HG03097 (cell line): ENCODE data around the gene CACNA1A.
A peak's percentile ranks its signal among the peaks of the same experiment; 100 is the strongest.
"Not testable (repeated sequence)": the region's sequence is repeated elsewhere in the genome, so short reads cannot be mapped to it uniquely, and the experiment has no call there.

Source experiments
- ATAC-seq: cut with Tn5 transposase; IDR thresholded peaks from one replicate; pipeline ENCODE4 v1.9.1; 2021; ENCODE audit not compliant: unreplicated experiment, low FRiP score

CACNA1A gene

GRCh38 chr19:13284929-13285928 is 221.1 kb downstream of the CACNA1A start:
- no peak for ATAC-seq

DNA sequence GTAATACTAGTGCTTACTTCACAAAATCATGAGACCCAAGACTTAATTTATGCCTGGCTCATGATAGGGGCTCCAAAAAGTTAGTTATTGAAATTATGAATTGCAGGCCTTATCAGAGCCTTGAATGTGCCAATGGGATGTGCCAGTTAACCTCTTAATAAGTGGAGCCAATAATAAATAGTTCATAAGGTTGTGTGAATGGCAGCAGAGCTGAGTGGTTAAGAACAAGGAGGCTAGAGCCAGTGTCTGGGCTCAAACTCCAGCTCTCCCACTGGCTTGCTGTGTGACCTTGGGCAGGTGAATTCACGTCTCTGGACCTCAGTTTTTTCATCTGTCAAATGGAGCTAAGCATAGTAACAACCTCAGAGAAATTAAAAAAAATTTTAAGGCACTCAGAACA is 222.4 kb downstream of the CACNA1A start:
- ATAC-seq: no peak

DNA sequence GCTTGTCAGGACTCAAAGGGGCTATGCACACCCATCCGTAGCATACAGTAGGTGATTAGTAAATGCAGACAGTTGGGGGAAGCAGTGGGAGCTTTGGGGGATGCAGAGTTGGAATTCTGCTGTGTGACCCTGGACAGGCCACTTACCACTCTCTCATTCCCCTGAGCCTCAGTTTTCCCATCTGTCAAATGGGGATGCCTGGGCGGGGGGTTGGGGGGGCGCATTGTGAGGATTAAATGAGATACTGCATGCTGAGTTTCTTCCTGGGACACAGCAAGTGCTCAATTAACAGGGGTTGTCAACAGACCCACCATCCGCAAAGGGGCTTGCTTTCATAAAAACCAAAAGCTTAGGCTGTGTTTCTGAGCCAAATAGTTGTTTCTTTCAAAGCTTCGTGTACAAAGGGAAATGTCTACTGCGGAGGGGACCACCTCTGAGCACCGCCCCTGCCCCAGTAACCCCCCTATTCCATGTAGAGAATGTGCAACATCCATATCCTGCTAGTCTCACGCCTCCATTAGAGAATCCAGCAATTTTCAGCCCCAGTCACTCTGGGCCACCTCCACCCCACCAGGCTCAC is 223.7 kb downstream of the CACNA1A start:
- ATAC-seq: no peak

GRCh38 chr19:13281567-13282291 is 224.6 kb downstream of the CACNA1A start:
- ATAC-seq: no peak

DNA sequence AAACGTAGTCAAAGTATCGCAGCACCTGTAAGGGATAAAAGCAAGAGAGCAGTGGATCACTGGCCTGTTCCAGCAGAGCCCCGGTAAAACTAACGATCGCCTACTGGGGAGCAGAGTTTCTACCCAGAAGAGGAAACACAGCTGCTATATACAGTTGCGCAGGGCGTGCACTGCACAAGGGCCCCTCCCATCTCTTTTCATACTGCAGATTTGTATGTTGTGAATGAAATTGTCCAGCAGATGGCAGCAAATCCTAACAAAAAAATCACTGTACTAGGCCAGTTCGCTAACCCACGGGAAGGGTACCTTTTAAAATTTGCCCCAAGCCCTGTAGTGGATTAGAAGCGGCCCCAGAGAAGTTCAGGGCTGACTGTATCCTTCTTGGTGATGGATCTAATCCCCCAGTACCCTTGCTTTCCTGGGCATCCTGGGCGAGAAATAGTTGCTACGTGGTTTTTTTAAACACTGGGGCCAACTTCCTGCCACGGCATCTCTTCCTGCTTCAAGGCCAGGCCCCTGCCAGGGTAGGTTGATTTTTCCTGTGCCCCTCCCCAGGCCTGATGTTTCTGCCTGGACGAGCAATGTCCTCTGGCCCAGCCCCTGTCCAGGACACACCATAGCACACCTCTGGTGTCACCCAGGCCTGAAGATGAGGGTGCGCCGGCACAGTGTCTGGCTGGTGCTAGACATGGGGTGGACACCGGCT is 229.0 kb downstream of the CACNA1A start:
- no peak for ATAC-seq

- ATAC-seq: no peak
Measured at GRCh38 chr19:13275016-13275722, 231.1 kb downstream of the CACNA1A start.

GRCh38 chr19:13270514-13271105 is 235.7 kb downstream of the CACNA1A start:
- no peak for ATAC-seq

DNA sequence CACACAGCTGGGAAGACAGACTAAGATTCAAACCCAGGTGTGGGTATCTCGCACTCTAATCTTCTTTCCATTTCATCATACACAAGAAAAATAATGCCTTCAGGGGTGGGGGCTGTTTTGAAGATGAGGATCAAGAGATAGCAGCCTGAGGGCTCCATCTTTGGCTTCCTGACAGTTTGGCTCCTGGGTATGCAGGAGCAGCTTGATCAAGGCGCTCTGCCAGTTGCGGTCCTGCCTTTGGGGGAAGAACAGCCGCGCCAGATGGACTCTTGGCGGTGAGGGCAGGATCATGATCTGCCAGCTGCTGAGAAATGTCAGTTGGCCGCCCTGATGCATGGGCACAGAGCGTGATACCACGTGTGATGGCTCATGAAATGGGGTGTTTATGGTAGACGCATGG is 236.9 kb downstream of the CACNA1A start:
- no peak for ATAC-seq

- ATAC-seq: no peak
Measured at GRCh38 chr19:13267889-13268288, 238.4 kb downstream of the CACNA1A start.

- ATAC-seq: no peak
Measured at GRCh38 chr19:13267131-13267530, 239.1 kb downstream of the CACNA1A start.

DNA sequence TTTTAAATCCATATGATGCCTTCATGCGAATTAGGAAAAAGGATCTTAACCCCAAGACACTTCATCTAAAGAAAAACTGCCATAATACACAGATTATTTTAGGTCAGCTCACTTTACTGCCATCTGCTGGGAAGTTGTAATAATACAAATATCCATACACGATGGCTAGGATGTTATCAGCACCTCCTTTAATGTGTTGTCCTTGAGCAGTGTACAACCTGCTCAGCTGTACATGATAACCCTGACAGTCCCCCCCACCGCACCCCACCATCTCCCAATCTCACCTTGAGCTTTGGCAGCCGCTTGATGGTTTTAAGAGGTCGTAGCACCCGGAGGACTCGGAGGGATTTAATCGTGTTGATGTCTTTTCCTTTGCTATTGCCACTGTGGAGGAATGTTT is 243.8 kb downstream of the CACNA1A start:
- ATAC-seq: no peak

DNA sequence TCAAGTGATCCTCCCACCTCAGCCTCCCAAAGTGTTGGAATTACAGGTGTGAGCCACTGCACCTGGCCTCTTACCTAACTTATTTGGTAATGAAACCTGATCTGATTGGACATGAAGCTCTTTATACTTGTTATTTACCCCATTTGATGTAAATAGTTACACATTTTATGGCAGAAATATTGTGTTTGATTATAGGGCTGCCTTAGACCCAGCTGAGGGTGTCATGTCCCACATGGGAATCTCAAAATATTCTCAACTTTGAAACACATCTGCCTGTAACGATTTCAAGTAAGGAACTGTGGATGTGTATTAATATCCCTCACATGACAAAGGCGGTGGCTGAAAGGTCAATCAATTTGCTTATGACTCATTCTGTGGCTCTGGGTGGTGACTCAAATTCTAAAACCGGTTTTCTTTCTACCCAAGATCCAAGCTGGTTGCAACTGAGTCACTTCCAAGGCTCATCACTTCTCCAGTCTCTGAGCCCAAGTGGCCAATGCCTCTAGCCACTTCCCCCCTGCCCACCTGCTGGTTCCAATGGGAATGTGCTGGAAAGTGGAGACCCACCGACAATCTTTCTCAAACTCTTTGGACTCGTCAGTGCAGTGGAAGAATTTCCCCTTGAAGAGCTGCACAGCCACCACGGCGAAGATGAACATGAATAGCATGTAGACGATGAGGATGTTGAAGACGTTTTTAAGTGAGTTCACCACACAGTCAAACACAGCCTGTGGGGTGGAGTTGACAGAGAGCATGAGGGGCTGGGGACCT is 245.2 kb downstream of the CACNA1A start:
- ATAC-seq: peak; percentile 71

DNA sequence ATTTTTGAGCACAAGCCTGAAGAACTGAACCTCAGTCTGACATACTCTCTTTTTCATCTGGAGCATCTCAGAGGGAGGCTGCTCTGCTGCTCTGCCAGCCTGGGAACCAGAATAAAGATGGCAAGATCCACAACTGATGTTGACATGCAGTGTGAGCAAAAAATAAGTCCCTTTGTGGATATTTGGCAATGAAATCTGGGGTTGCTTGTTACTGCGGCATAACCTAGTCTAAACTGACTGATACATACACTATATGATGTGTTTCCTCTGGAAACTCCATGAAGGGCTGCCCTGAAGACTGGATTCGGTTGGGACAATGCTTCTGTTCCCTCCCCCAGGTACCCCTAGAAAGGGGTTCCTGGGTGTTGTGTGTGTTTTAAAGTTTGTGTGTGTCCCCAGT is 249.4 kb downstream of the CACNA1A start:
- no peak for ATAC-seq

DNA sequence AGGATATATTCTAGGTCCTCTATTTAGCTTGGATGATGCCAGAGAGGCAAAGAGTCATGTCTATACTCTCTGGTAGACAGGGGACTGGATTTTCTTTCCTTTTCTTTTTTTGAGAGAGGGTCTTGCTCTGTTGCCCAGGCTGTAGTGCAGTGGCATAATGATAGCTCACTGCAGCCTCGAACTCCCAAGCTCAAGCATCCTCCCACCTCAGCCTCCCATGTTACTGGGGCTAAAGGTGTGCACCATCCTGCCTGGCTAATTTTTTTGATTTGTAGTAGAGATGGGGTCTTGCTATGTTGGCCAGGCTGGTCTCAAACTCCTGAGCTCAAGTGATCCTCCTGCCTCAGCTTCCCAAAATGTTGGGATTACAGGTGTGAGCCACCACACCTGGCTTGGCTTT is 249.9 kb downstream of the CACNA1A start:
- not testable (repeated sequence) for ATAC-seq

- ATAC-seq: no peak
Measured at GRCh38 chr19:13255719-13256059, 250.6 kb downstream of the CACNA1A start.

DNA sequence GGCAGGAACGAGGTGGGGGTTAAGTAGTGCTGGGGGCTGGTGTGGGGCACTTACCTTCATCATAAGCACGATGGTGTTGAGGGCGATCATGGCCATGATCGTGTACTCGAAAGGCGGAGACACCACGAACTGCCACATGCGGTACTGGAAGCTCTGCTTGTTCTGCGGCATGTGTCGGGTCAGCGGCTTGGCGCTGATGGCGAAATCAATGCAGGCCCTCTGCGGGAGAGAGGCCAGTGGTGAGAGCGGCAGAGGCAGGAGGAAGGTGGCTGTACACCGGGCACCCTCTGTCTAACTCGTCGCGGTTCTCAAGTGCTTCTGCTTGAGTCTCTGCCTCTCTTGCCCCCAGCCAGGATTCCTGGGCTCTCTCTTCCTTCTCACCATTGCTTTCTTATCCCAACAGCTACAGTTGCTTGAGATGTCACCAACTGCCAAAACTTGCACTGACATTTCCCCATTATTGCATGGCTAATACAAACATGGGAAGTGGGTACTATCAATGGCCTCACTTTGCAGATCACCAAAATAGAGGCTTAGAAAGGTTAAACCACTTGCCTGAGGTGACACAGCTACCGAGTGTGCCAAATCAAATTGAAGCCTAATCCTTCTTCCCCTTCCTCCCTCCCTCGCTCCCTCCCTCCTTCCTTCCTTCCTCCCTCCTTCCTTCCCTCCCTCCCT is 251.1 kb downstream of the CACNA1A start:
- ATAC-seq: no peak

GRCh38 chr19:13252569-13253335 is 253.5 kb downstream of the CACNA1A start:
- no peak for ATAC-seq

- ATAC-seq: no peak
Measured at GRCh38 chr19:13244920-13245319, 261.4 kb downstream of the CACNA1A start.
